Stimulated activated CD8-positive, alpha-beta memory T cell treated with anti-CD3 and anti-CD28 coated beads, Interleukin-15, amount 100 ng/mL, for 4 hours (primary cell): ENCODE data around the gene CMC1.
"Not testable (repeated sequence)": the region's sequence is repeated elsewhere in the genome, so short reads cannot be mapped to it uniquely, and the experiment has no call there.

Experiments used
- DNase-seq, 2 donors: peaks; one replicate each; pipeline ENCODE4 v3.0.0-alpha.2; 2020; ENCODE audit warnings: low read depth in 2 of 2

The CMC1 gene

GRCh38 chr3:28244491-28244890 lies 3.1 kb downstream of the CMC1 start:
- DNase-seq: no peak

- DNase-seq: no peak
Measured at GRCh38 chr3:28247286-28247685, 5.9 kb downstream of the CMC1 start.

GRCh38 chr3:28250999-28251398 lies 9.6 kb downstream of the CMC1 start:
- no peak for DNase-seq

DNA sequence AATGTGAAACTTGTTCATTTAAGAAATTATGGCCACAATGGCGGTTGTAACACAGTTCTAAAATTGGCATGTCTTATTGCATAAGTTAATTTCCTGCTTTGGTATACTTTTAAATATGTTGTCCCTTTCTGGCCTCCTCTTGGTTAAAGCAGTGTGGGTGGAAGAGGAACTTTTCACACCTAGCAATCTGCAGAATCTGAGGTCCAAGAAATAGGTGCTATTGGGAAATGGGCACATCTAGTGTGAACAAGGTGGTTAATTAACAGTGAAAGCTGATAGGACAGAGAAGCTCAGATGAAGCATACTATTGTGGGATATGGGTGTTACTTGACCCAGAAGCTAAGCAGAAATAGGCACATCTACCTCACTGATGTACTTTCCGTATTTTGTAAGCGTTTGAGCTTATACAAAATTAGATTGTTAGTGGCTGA lies 10.6 kb downstream of the CMC1 start:
- no peak for DNase-seq

- DNase-seq: no peak
Measured at GRCh38 chr3:28253040-28253715, 11.8 kb downstream of the CMC1 start.

DNA sequence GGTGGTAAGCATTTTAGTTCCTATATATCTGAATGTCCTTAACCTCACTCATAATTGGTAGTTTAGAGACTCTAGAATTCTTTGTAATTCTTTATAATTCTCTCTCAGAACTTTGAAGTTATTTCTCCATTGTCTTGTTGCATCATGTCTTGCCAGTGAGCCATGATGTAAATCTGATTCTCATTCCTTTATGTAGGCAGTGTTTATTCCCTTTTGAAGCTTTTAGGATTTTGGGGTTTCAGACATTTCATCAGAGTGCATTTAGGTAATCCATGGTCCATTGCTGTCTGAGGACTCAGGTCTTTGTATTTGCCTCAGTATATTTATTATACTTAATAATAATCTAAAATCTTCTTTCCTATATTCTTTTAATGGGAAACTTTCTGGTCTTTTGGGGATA lies 20.6 kb downstream of the CMC1 start:
- no peak for DNase-seq

DNA sequence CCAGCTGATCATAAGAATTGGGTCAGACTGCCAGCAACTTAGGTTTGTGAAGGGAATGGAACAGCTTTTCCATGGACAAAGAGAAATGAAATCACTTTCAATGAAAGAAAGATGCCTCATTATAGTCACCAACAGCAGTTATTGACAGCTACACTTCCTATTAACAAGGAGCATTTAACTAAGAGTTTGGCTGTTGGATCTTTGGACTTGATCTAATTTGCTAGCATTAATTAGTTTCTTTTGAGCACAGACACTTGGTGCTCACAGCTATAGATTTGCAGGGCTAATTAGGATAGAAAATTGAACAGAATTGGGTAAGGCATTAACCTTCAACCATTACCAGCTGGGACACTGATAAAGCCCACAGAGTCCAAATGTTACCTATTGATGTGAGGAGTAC lies 24.2 kb downstream of the CMC1 start:
- DNase-seq: no peak

- DNase-seq: no peak
Measured at GRCh38 chr3:28267984-28268849, 26.8 kb downstream of the CMC1 start.

DNA sequence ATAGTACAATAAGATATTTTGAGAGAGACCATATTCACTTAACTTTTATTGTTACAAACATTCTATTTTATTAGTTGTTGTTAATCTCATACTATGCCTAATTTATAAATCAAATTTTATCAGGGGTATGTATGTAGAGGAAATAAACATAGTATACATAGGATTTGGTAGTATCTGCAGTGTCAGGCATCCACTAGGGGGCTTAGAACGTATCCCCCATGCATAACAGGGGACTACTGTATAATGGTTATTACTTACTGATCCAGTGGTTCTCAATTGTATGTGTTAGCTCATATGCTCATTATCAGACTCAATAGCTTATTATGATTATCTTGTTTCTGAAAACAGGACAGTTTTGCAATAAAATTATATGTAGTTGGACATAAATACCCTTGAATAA lies 27.6 kb downstream of the CMC1 start:
- no peak for DNase-seq

DNA sequence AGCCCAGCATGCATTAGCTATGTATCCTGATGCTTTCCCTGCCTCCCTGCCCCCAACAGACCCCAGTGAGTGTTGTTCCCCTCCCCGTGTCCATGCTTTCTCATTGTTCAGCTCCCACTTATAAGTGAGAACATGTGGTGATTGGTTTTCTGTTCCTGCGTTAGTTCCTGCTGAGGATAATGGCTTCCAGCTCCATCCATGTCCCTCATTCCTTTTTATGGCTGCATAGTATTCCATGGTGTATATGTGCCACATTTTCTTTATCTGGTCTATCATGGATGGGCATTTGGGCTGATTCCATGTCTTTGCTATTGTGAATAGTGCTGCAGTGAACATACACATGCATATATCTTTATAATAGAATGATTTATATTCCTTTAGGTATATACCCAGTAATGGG lies 28.5 kb downstream of the CMC1 start:
- not testable (repeated sequence) for DNase-seq

GRCh38 chr3:28273837-28274236 lies 32.4 kb downstream of the CMC1 start:
- no peak for DNase-seq

DNA sequence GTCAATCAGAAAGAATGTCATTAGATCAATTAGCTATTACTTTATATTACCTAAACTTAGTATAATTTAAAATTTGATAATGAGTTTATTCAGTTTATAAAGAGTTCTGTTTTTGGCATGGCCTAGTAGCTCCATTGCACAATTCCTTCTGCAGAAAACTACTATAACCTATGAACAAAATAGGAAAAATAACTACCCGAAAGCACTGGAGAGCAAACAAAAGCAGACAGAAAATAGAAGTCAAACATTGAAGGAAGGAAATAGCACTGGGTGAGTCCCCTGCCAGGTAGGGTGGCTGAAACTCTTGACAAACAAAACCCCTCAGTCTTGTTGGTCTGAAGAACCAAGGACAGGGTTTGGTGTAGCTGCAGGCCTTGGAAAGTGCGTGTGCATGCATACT lies 37.5 kb downstream of the CMC1 start:
- DNase-seq: no peak

GRCh38 chr3:28279770-28280169 lies 38.4 kb downstream of the CMC1 start:
- no peak for DNase-seq

- no peak for DNase-seq
Measured at GRCh38 chr3:28280781-28281180, 39.4 kb downstream of the CMC1 start.

DNA sequence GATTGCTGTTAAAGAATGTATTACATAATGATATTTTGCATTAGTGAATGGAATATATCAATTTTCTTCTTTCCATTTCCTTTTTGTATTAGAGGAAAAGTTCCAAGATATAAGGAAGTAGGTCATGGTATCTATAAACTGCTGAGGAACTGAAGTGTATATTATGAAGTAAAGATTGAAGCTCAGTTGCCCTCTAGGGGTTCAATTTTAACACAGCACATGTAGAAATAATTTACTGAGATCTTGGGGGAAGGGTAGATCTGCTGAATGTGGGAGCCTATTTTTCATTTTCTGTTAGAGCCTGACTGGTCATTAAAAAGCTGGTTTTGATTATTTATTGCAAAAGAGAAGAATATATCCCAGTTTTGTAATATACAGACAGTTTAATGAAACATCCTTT lies 45.2 kb downstream of the CMC1 start:
- DNase-seq: no peak

DNA sequence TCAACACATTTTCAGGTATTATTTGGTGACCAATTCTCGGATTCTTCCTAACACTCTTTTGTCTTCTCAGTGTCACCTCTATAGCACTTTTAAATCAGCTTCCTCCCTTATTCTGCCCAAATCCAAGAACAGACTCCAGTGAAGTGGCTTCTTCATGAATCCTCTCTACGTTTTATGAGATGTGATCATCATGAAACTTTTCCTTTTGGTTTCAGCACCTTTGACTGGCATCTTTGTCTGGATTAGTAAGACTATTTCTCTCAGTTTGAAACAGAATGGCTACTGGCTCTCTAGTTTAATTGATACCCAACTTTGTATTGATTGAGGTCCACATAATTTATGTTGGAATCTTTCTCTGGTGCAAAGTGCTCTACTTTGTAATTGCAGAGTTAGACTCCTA lies 45.6 kb downstream of the CMC1 start:
- DNase-seq: no peak

DNA sequence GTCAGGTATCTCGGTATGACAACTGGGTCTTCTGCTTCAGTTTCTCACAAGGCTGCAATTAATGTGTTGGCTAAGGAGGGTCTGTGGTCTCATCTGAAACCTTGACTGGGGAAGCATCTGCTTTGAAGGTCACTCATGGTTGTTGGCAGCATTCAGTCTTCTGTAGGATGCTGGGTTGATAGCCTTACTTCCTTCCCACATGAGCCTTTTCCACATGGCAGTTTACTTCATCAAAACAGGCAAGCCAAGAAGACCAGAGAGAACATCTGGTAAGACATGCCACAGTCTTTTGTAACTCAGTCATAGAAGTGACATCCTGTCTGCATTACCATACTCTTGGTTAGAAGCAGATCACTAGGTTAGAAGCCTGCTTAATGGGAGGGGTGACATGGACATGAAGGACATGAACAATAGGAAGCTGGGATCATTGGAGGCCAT lies 49.5 kb downstream of the CMC1 start:
- DNase-seq: no peak

DNA sequence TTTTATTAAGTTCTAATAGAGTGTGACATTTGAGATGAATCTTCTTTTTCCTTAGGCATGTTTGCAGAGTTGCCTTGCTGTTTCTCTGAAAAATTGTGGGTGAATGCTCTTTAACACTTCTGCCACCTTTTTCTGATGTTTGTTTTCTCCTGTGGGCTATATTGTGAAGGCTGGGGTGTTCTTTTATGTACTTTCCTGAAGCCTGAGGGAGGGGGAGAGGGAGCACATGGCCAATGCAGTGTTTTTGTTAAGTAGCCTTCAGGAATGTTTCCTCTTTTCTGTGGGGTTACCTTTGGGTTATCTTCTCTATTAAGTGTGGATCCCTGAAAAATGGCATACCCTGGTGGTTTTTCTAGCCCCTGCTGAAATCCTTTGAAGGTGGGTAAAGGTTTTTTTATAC lies 50.2 kb downstream of the CMC1 start:
- DNase-seq: no peak

GRCh38 chr3:28292622-28293021 lies 51.2 kb downstream of the CMC1 start:
- no peak for DNase-seq

GRCh38 chr3:28294667-28295413 lies 53.4 kb downstream of the CMC1 start:
- DNase-seq: no peak

DNA sequence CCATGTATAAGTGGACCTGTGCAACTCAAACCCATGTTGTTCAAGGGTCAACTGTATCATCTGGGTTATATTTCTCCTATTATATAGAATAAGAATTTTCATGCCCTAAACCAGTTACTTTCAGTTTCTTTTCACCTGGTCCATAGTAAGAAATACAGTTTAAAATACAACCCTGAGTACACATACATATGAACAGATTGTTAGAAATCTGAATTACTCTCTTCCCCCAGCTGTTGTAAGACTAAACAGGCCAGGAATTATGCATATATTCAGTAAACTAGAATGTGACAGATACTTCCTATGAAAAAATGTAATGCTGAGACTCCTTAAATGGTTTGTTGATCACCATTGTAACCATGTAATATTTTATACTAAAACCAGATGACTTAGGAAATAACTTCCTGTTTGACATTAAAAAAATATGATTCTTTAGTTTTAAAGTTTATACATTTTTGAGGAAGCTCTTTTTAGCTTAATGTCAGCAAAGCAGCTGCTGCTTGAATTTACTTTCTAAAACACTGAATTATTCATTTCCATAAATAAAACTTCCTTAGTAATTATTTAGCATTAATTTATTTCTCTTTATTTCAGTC lies 54.6 kb downstream of the CMC1 start:
- no peak for DNase-seq

DNA sequence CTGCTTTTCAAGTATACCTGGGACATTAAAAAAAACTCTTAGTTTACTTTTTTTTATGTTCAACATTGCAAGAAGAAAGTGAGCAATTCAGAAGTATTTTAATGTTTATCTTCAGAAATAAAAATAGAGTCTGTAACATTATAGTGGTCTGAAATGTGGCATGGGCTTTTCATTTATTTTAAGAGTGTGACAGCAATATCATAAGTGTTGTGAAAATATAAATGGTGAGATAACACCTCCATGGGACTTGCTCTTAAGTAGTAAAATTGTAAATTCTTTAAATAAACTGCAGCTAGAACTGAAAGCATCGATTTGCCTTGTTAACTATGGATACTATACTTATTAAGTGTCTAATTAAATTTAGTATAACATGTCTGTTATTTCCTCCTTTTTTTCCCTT lies 58.3 kb downstream of the CMC1 start:
- DNase-seq: no peak
